Measurements from ENCODE around the gene IL11RA. TPM values are rescaled to one million over a fixed set of nuclear protein-coding genes. Genes with fewer than 3 reads are reported as not detected.

The IL11RA gene
- total RNA-seq, 3 donors from 2014 or later: 7.7 to 10.4 (median 8.8) TPM

GRCh38 chr9:34654323-34655051 is 2.5 kb downstream of the IL11RA start:
- ATAC-seq: no peak
- Mint-ChIP-seq H3K9me3 (no peaks in the 10 kb centered on the region), H3K4me3 (no peak overlapping the region), H3K4me1 (ENCODE audit: low read depth) (peaks cover 23% of the 10 kb centered on the region), H3K36me3 (ENCODE audit: insufficient read depth) (peaks cover under 1% of the 10 kb centered on the region), H3K27me3 (ENCODE audit: low read depth) (no peaks in the 10 kb centered on the region)
- no peak for DNase-seq

GRCh38 chr9:34655394-34655793 is 3.4 kb downstream of the IL11RA start:
- no peak for DNase-seq
- Mint-ChIP-seq H3K36me3 (ENCODE audit: insufficient read depth) (peaks cover under 1% of the 10 kb centered on the region), H3K27me3 (ENCODE audit: low read depth) (no peaks in the 10 kb centered on the region), H3K4me3 (no peak overlapping the region), H3K4me1 (ENCODE audit: low read depth) (peaks cover 23% of the 10 kb centered on the region), H3K9me3 (no peaks in the 10 kb centered on the region)
- no peak for ATAC-seq

GRCh38 chr9:34656992-34657391 is 5.0 kb downstream of the IL11RA start:
- Mint-ChIP-seq H3K36me3 (ENCODE audit: insufficient read depth) (peaks cover 4% of the 10 kb centered on the region), H3K4me3 (no peak overlapping the region), H3K4me1 (ENCODE audit: low read depth) (peaks cover 28% of the 10 kb centered on the region), H3K27me3 (ENCODE audit: low read depth) (no peaks in the 10 kb centered on the region), H3K9me3 (no peaks in the 10 kb centered on the region)
- ATAC-seq (no peak), DNase-seq (no peak)

- ATAC-seq (no peak), DNase-seq (no peak)
- Mint-ChIP-seq H3K36me3 (ENCODE audit: insufficient read depth) (peaks cover 4% of the 10 kb centered on the region), H3K4me1 (ENCODE audit: low read depth) (peaks cover 28% of the 10 kb centered on the region), H3K9me3 (no peaks in the 10 kb centered on the region), H3K4me3 (no peak overlapping the region), H3K27me3 (ENCODE audit: low read depth) (no peaks in the 10 kb centered on the region)
Observed at GRCh38 chr9:34658461-34658860, 6.5 kb downstream of the IL11RA start.

- no peaks in the 10 kb centered on the region for H3K9me3 Mint-ChIP-seq
- H3K4me1 Mint-ChIP-seq (ENCODE audit: low read depth): peaks cover 40% of the 10 kb centered on the region
- no peak overlapping the region for H3K4me3 Mint-ChIP-seq
- DNase-seq (no peak), ATAC-seq (no peak)
- H3K36me3 Mint-ChIP-seq (ENCODE audit: insufficient read depth): peaks cover 4% of the 10 kb centered on the region
- H3K27me3 Mint-ChIP-seq (ENCODE audit: low read depth): no peaks in the 10 kb centered on the region
Observed at GRCh38 chr9:34659592-34660253, 7.7 kb downstream of the IL11RA start.

- Mint-ChIP-seq H3K4me1 (ENCODE audit: low read depth) (peaks cover 49% of the 10 kb centered on the region), H3K9me3 (no peaks in the 10 kb centered on the region), H3K36me3 (ENCODE audit: insufficient read depth) (peaks cover 4% of the 10 kb centered on the region), H3K27me3 (ENCODE audit: low read depth) (no peaks in the 10 kb centered on the region), H3K4me3 (no peak within 1 kb of the TSS)
- ATAC-seq (no peak), DNase-seq (no peak)
Observed at GRCh38 chr9:34662526-34663302, 10.7 kb downstream of the IL11RA start, which contains the start of gene CCL27. CCL27 (minus strand) TSS chr9:34662657; CDS start chr9:34662633, 24 bp downstream.

GRCh38 chr9:34663303-34663605 is 11.3 kb downstream of the IL11RA start:
- H3K4me1 Mint-ChIP-seq (ENCODE audit: low read depth): peaks cover 49% of the 10 kb centered on the region
- H3K36me3 Mint-ChIP-seq (ENCODE audit: insufficient read depth): peaks cover 4% of the 10 kb centered on the region
- H3K9me3 Mint-ChIP-seq: no peaks in the 10 kb centered on the region
- ATAC-seq: no peak
- H3K27me3 Mint-ChIP-seq (ENCODE audit: low read depth): no peaks in the 10 kb centered on the region
- no peak for DNase-seq
- no peak overlapping the region for H3K4me3 Mint-ChIP-seq

GRCh38 chr9:34664281-34665066 is 12.5 kb downstream of the IL11RA start:
- peaks cover 49% of the 10 kb centered on the region for H3K4me1 Mint-ChIP-seq (ENCODE audit: low read depth)
- DNase-seq: peak; percentile 49
- H3K4me3 Mint-ChIP-seq: peak overlapping the region; percentile 83
- H3K27me3 Mint-ChIP-seq (ENCODE audit: low read depth): no peaks in the 10 kb centered on the region
- H3K9me3 Mint-ChIP-seq: peaks cover 5% of the 10 kb centered on the region
- peaks cover 12% of the 10 kb centered on the region for H3K36me3 Mint-ChIP-seq (ENCODE audit: insufficient read depth)
- ATAC-seq: peak; percentile 46 to 59

- Mint-ChIP-seq H3K9me3 (peaks cover 9% of the 10 kb centered on the region), H3K4me1 (ENCODE audit: low read depth) (peaks cover 49% of the 10 kb centered on the region), H3K27me3 (ENCODE audit: low read depth) (no peaks in the 10 kb centered on the region), H3K4me3 (peak overlapping the region; percentile 83), H3K36me3 (ENCODE audit: insufficient read depth) (peaks cover 16% of the 10 kb centered on the region)
- ATAC-seq (peak in 1 of 2 donors; percentile 32), DNase-seq (no peak)
Observed at GRCh38 chr9:34665067-34665380, 13.0 kb downstream of the IL11RA start.

GRCh38 chr9:34665381-34666250 is 13.6 kb downstream of the IL11RA start:
- H3K4me3 Mint-ChIP-seq: peak overlapping the region; percentile 83
- peaks cover 13% of the 10 kb centered on the region for H3K36me3 Mint-ChIP-seq (ENCODE audit: insufficient read depth)
- H3K4me1 Mint-ChIP-seq (ENCODE audit: low read depth): peaks cover 49% of the 10 kb centered on the region
- peak; percentile 88 for DNase-seq
- peaks cover 13% of the 10 kb centered on the region for H3K9me3 Mint-ChIP-seq
- H3K27me3 Mint-ChIP-seq (ENCODE audit: low read depth): no peaks in the 10 kb centered on the region
- ATAC-seq: peak; percentile 79 to 80

- no peaks in the 10 kb centered on the region for H3K27me3 Mint-ChIP-seq (ENCODE audit: low read depth)
- peaks cover 13% of the 10 kb centered on the region for H3K36me3 Mint-ChIP-seq (ENCODE audit: insufficient read depth)
- H3K9me3 Mint-ChIP-seq: peaks cover 18% of the 10 kb centered on the region
- peaks cover 11% of the 10 kb centered on the region for H3K4me1 Mint-ChIP-seq (ENCODE audit: low read depth)
- ATAC-seq (no peak), DNase-seq (no peak)
- H3K4me3 Mint-ChIP-seq: no peak overlapping the region
Observed at GRCh38 chr9:34669809-34670562, 18.0 kb downstream of the IL11RA start.

GRCh38 chr9:34671307-34671706 is 19.3 kb downstream of the IL11RA start:
- H3K36me3 Mint-ChIP-seq (ENCODE audit: insufficient read depth): peaks cover 13% of the 10 kb centered on the region
- no peaks in the 10 kb centered on the region for H3K27me3 Mint-ChIP-seq (ENCODE audit: low read depth)
- no peak overlapping the region for H3K4me3 Mint-ChIP-seq
- no peak for DNase-seq
- no peak for ATAC-seq
- peaks cover 4% of the 10 kb centered on the region for H3K4me1 Mint-ChIP-seq (ENCODE audit: low read depth)
- H3K9me3 Mint-ChIP-seq: peaks cover 18% of the 10 kb centered on the region

GRCh38 chr9:34674440-34674839 is 22.5 kb downstream of the IL11RA start:
- ATAC-seq (no peak), DNase-seq (no peak)
- Mint-ChIP-seq H3K36me3 (ENCODE audit: insufficient read depth) (peaks cover 5% of the 10 kb centered on the region), H3K27me3 (ENCODE audit: low read depth) (no peaks in the 10 kb centered on the region), H3K4me3 (no peak overlapping the region), H3K4me1 (ENCODE audit: low read depth) (no peaks in the 10 kb centered on the region), H3K9me3 (peaks cover 13% of the 10 kb centered on the region)
